ENCODE measurements around the gene CHST8.

DNA sequence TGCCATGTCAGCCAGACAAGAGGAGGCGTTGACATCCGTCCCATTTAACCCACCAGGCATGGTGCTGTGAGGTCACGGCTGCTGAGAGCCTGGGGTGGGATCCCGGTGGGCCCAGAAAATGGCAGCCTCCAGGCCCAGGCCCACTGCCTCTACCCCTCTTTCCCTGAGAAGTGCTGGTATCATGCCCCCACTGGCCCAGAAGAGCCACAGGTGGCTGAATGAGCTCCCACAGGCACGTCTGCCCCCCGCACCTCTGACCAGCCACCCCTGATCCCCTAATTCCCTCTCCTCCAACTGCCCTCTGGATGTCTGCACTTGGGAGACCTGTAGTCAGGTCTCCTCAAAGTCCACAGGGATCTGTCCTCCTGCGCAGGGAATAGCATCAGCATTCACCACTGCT is 137.6 kb downstream of the CHST8 start:
- TF ChIP-seq TAF1 (IDR thresholded peaks at IDR 0.05; ENCODE audit: borderline replicate concordance, insufficient read depth, low read length) (no peak), POLR2AphosphoS5 (IDR thresholded peaks at IDR 0.05; ENCODE audit: low read depth, low read length) (no peak), SIN3A (IDR thresholded peaks at IDR 0.05; ENCODE audit: borderline replicate concordance, insufficient read depth, low read length) (no peak), FOXP2 (optimal IDR thresholded peaks at IDR 0.05; ENCODE audit: borderline replicate concordance, extremely low read depth, extremely low read length, insufficient read depth) (no peak)
- TF ChIP-seq, protein P1, sequence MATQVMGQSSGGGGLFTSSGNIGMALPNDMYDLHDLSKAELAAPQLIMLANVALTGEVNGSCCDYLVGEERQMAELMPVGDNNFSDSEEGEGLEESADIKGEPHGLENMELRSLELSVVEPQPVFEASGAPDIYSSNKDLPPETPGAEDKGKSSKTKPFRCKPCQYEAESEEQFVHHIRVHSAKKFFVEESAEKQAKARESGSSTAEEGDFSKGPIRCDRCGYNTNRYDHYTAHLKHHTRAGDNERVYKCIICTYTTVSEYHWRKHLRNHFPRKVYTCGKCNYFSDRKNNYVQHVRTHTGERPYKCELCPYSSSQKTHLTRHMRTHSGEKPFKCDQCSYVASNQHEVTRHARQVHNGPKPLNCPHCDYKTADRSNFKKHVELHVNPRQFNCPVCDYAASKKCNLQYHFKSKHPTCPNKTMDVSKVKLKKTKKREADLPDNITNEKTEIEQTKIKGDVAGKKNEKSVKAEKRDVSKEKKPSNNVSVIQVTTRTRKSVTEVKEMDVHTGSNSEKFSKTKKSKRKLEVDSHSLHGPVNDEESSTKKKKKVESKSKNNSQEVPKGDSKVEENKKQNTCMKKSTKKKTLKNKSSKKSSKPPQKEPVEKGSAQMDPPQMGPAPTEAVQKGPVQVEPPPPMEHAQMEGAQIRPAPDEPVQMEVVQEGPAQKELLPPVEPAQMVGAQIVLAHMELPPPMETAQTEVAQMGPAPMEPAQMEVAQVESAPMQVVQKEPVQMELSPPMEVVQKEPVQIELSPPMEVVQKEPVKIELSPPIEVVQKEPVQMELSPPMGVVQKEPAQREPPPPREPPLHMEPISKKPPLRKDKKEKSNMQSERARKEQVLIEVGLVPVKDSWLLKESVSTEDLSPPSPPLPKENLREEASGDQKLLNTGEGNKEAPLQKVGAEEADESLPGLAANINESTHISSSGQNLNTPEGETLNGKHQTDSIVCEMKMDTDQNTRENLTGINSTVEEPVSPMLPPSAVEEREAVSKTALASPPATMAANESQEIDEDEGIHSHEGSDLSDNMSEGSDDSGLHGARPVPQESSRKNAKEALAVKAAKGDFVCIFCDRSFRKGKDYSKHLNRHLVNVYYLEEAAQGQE (IDR thresholded peaks at IDR 0.05; ENCODE audit: insufficient read depth in 1 of 2, low read depth in 2 of 2, low read length in 2 of 2): no peak
